HEK293 (cell line): Measurements from ENCODE around the gene OR2L5.

Experiments used
- CTCF ChIP-seq: fragments of 450-650 bp; formaldehyde crosslinking; IDR thresholded peaks from 2 replicates; pipeline ENCODE4 v1.5.1; 2016; ENCODE audit warnings: missing biosample characterization, missing genetic modification characterization
- ZBTB11 ChIP-seq: fragments of 450-650 bp; formaldehyde crosslinking; conservative IDR thresholded peaks from 2 replicates; pipeline ENCODE4 v1.5.1; 2016; ENCODE audit warnings: low read depth, missing biosample characterization, missing genetic modification characterization
- ZBTB26 ChIP-seq: fragments of 450-650 bp; formaldehyde crosslinking; optimal IDR thresholded peaks from 2 replicates; pipeline ENCODE3; 2016; ENCODE audit warnings: missing biosample characterization, mild to moderate bottlenecking, missing genetic modification characterization
- ZNF23 ChIP-seq: fragments of 450-650 bp; formaldehyde crosslinking; IDR thresholded peaks from 2 replicates; pipeline ENCODE4 v1.5.1; 2016; ENCODE audit warnings: missing biosample characterization, missing genetic modification characterization, borderline replicate concordance
- ZNF24 ChIP-seq: fragments of 450-650 bp; formaldehyde crosslinking; IDR thresholded peaks from 2 replicates; pipeline ENCODE4 v1.5.1; 2016; ENCODE audit warnings: missing biosample characterization, missing genetic modification characterization
- ZNF510 ChIP-seq: fragments of 450-650 bp; formaldehyde crosslinking; IDR thresholded peaks from 2 replicates; pipeline ENCODE4 v1.5.1; 2018; ENCODE audit warnings: mild to moderate bottlenecking, missing genetic modification characterization, missing biosample characterization; ENCODE audit not compliant: insufficient replicate concordance
- ZNF639 ChIP-seq: fragments of 450-650 bp; formaldehyde crosslinking; IDR thresholded peaks from 2 replicates; pipeline ENCODE4 v1.5.1; 2016; ENCODE audit warnings: missing biosample characterization, missing genetic modification characterization

GRCh38 chr1:248007778-248008177 is 5.7 kb upstream of the OR2L5 start:
- TF ChIP-seq ZNF23 (no peak), ZBTB26 (tag by site-specific recombination) (no peak), ZNF510 (tag by site-specific recombination) (no peak), ZNF24 (tag by site-specific recombination) (no peak), ZNF639 (tag by site-specific recombination) (no peak), CTCF (tag by site-specific recombination) (no peak), ZBTB11 (tag by site-specific recombination) (no peak)
